Activated T-cell treated with anti-CD3 and anti-CD28 coated beads for 4 hours (primary cell): ENCODE results near the gene MINAR1.

Experiments
- DNase-seq: peaks from one replicate; pipeline ENCODE4 v3.0.0-alpha.2; 2020

Gene MINAR1

DNA sequence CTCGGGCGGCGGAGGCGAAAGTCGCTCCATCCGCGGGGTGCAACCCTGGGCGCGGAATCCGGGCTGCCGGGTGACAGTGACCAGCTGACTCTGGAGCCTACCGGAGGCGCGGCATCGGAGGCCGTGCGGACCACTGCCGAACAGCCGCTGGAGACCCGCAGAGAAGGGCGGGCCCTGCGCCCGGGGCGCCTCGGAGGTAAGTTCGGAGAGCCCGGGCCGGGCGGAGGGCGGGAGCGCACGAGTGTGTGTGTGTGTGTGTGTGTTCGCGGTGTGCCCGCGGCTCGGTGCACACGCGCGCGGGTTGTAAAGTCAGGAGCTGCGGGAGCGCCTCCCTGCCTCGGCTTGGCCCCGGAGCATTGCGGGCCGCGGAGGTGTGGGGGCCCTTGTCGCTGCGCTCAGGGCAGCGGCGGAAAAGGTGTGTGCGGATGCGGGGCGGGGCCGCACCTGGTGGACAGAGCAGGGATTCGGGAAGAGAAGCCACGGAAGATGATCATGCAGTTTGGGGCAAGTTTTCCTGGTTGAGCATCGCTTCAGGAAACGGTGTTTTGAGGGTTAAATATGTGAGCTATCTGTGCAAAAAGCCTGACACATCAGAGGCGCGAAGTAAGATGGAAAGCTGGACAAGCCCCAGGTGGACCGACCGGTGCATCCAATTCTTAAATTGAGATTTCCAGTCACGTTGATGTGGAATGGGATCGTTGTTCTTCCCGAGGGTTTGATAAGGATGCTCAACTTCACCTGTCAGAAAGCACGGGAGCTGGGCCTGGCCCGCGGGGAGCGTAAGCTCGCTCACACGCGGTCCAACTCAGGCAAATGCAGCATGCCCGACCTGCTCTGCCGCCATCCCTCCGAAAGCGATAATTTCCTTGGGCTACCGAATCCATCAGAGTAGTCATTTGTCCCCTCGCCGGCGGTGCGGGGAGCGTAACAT is 474 bp downstream of the MINAR1 start:
- DNase-seq = no peak

DNA sequence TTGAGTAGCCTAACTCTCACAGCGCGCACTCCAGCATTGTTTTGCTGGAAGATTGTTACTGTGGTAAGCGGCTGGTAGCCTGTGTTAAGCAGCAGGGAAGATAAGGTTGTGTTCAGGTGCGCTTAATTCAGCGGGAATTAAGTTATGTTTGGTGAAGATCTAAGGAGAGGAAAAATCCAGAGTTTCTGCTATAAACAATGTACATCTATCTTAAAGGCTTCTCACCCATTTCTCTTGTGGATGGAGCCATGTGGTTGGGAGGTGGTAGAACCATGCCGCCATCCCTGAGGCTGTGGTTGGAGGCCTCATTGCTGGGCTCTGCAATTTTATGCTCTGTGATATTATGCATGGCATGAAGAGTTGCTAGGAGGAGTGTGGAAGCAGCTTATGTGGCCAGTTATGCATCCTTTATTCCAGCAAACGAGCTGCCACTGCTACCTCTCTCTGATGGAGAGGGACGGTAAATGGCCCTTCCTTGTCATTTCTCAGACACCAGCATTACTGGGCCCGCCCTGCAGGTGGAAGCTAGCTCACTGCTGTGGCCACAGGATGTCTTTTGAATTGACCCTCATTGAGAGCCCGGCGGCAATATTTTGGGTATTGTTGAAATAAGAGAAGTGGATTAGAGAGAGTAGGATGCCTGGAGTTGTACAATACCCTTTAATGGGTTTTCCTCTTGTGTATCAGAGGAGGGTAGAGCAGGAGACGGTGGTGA is 1.3 kb downstream of the MINAR1 start:
- DNase-seq = no peak

DNA sequence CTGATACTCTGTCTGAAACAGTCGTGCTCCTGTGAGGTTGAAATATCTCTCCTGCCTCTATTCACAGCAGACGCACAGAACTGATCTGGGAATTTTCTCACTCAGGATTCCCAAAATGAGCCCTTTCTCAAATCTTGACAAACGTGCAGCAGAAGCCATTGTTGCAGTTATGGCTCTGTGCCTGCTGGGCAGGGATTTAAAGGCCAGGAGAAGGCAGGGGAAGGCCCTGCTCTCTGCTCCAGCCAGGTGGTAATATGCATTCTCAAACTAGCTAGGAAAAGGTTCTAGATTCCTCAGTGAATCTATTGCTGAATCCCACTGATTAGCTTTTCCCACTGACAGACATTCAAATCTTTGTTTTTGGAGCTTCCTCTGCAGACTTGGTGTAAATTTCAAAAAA is 2.2 kb downstream of the MINAR1 start:
- DNase-seq = no peak

DNA sequence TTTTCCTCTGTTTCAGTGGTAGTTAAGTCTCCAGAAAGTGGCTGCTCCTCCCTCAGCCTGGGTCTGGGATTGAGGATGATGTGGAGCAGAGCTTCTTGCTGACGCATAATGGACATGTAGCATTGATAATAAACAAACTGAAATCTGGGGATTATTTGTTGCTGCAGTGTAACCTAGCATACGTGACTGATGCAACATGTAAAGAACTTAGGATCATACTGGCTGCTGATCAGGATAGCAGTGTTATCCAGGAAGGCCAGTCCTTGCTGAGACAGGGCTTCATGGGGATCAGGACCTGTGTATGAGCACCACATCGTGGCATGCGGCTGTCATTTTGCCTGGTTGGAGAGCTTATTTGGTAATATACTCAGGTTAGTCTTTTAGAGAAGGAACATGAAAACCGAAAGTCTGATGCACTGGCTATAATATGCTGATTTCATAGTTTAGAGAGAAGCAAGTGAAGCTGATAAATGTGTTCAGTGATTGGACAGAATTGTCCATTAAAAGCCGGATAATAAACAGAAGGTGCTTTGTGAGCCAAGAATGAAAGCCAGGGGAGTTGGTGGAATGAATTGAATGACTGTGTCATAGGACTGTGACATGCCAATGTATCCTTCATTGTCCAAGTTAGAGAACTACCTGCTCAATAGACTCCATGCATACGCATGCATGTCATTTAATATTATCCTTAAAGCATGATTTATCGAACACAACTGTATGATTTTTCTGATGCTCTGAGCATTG is 4.1 kb downstream of the MINAR1 start:
- DNase-seq = no peak

DNA sequence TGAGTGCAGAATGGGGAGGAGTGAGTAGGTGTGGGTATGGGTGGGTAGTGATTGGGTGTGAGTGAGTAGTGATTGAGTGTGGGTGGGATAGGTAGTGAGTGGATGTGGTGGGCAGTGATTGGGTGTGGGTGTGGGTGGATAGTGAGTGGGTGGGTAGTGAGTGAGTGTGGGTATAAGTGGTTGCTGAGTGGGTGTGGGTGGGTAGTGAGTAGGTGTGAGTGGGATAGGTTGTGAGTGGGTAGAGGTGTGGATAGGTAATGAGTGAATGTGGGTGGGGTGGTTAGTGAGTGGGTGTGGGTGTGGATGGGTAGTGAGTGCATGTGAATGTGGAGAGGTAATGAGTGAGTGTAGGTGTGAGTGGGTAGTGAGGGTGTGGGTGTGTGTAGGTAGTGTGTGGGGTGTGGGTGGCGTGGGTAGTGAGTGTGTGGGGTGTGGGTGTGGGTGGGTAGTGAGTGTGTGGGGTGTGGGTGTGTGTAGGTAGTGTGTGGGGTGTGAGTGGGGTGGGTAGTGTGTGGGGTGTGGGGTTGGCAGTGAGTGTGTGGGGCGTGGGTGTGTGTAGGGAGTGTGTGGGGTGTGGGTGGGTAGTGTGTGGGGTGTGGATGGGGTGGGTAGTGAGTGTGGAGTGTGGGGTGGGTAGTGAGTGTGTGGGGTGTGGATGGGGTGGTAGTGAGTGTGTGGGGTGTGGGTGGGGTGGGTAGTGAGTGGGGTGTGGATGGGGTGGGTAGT is 5.3 kb downstream of the MINAR1 start:
- DNase-seq = no peak

- no peak for DNase-seq
Measured at GRCh38 chr15:79439236-79439635, 7.1 kb downstream of the MINAR1 start.

DNA sequence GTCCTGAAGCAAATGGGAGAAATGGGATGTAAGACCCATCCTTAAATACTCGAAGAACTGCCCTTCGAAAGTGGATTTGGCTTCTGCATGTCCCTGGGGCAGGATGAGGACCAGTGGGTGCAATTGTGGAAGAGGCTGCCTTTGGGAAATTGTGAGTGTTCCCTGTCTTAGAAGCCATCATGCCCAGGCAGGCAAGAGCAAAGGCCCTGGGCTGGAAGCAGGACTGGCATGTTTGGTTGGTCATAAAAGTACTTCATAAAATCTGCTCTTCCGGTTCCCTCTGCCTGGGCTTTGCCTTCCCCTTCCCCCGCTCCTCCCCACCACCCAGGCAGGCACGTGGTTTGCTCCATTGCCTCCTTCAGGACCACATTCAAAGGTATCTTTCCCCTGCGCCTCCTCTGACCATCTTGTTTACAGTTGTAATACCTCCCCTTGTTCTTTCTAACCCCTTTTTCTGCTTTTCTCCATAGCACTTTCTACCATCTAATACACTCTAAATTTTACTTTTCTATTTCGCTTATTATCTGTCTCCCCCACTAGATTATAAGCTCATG is 8.3 kb downstream of the MINAR1 start:
- DNase-seq = no peak

- DNase-seq = no peak
Measured at GRCh38 chr15:79442911-79443310, 10.8 kb downstream of the MINAR1 start.

DNA sequence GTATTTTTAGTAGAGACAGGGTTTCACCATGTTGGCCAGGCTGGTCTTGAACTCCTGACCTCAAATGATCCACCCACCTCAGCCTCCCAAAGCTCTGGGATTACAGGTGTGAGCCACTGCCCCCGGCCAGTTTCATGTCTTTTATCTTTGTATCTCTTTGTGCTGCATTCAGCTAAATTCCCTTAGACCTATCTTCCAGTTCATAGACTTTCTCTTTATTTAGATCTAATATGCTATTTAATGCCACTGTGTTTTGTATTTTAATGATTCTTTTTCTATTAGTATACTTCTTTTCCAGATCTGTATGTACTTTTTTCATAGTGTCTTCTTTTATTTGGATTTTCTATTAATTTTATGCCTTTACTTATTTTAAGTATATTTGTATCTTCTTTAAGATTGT is 14.9 kb downstream of the MINAR1 start:
- DNase-seq = no peak

DNA sequence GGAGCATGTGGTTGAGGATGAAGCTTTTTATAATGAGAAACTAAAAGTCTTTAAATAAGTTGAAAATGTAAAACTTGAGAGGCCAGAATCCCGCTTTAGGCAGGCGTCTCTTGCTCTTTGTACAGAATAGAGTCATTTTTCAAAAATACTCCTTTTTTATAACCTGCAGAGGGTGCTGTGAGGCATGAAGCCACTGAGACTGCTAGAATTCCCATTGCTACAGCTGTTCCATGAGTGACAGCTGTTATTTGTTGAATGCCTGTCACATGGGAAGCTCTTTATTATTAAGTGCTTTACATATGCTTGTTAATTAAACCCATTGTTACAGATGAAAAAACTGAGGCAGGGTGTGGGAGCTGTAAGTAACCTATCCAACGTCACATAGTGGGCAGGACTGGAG is 18.5 kb downstream of the MINAR1 start:
- no peak for DNase-seq

- no peak for DNase-seq
Measured at GRCh38 chr15:79451361-79451999, 19.3 kb downstream of the MINAR1 start.

DNA sequence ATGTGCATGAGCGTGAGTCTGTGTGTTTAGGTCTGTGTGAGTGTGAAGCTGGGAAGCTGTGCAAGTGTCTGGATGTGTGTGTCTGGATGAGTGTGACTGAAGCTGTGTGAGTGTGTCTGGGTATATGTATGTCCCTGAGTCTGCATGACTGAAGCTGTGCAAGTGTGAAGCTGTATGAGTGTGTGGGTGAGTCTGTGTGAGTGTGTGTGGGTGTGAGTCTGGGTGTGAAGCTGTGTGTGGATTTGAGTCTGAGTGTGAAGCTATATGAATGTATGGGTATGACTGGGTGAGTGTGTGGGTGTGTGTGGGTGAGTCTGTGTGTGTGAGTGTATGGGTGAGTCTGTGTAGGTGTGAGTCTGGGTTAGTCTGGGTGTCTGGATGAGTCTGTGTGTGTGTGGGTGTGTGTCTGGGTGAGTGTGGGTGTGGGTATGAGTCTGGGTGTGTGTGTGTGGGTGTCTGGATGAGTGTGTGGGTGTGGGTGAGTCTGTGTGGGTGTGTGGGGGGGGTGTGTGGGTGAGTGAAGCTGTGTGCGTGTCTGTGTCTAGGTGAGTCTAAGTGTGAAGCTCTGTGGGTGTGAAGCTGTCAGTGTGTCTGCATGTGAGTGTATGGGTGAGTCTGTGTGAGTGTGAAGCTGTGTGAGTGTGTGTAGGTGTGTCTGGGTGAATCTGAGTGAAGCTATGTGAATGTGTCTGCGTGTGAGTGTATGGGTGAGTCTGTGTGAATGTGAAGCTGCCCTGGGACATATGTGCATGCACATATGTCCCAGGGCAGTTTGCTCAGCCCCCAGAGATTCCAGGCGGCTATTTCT is 20.3 kb downstream of the MINAR1 start:
- no peak for DNase-seq

- DNase-seq = no peak
Measured at GRCh38 chr15:79453446-79453845, 21.3 kb downstream of the MINAR1 start.

DNA sequence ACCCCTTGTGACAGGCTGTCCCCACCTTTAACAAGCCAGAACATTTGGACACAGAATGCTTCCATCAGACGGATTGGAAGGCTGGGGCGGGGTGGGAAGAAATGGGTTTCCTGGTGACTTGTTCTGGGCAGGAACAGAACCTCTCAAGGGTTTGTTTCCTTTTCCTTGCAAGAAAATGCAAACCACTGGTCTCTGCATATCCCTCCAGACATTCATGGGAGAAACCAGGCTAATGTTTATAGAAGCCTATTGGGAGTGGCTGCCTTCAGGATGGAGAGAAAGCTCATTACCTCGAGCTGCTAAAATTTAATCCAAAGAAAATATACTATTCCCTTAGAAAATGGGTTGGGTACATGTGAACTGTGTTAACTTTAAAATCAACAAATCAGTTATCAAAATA is 21.9 kb downstream of the MINAR1 start:
- DNase-seq = no peak

GRCh38 chr15:79455361-79455760 is 23.2 kb downstream of the MINAR1 start:
- no peak for DNase-seq

- no peak for DNase-seq
Measured at GRCh38 chr15:79455943-79456342, 23.8 kb downstream of the MINAR1 start.

GRCh38 chr15:79458491-79458890 is 26.4 kb downstream of the MINAR1 start:
- DNase-seq = no peak

DNA sequence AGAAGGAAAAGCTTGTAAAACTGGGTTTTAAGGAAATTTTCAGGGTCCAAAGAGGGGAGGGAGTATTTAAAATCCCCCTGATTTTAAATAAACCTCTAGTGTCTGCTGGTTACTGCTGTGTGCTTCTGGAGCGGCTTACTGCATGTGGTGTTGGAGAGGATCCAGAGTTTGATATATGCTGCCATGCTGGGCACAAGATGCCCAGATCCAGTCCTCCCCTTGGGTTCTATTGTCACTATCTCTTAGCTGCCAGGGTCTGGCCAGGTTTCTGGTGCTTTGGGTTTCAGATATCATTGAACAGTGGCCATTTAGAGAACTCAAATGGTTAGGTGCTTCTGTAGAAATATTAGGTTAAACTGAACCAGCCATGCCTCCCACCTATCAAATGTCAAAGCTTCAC is 27.5 kb downstream of the MINAR1 start:
- DNase-seq = no peak

GRCh38 chr15:79463043-79463780 is 31.1 kb downstream of the MINAR1 start:
- no peak for DNase-seq

GRCh38 chr15:79463781-79464270 is 31.7 kb downstream of the MINAR1 start:
- no peak for DNase-seq
